Urinary bladder (tissue), 4 donors: Measurements from ENCODE around the gene LRRC10. TPM values are rescaled to one million over a fixed set of nuclear protein-coding genes. Genes with fewer than 3 reads are reported as not detected.

Source experiments
- DNase-seq: peaks from one replicate; pipeline ENCODE4 v3.0.0-alpha.2; 2015; ENCODE audit errors: extremely low spot score
- H3K27ac ChIP-seq: one replicate; pipeline ENCODE4 v1.5.1; 2013; ENCODE audit warnings: low read depth, mild to moderate bottlenecking, moderate library complexity
- H3K36me3 ChIP-seq: one replicate; pipeline ENCODE4 v1.6.1; 2013; ENCODE audit warnings: mild to moderate bottlenecking, moderate library complexity; ENCODE audit not compliant: insufficient read depth
- H3K4me1 ChIP-seq: one replicate; pipeline ENCODE4 v1.6.1; 2013; ENCODE audit warnings: mild to moderate bottlenecking, moderate library complexity; ENCODE audit not compliant: insufficient read depth
- H3K4me3 ChIP-seq: one replicate; pipeline ENCODE4 v1.5.1; 2013; ENCODE audit warnings: low read depth, low read length
- WGBS: extraction: QIAGEN DNeasy Blood & Tissue Kit; methylation state at CpG from one replicate; pipeline ENCODE4 v1.1.7; 2013; 5-methylcytosine and 5-hydroxymethylcytosine counted together
- polyA plus RNA-seq: library from polyadenylated mRNA; stranded (reverse); fragments of 200-250 nt; gene quantifications from one replicate; pipeline ENCODE4 v1.2.3, GENCODE V29; 2013
- total RNA-seq: library from RNA; depleted of rRNA; stranded (reverse); fragments of >200 nt; gene quantifications from one replicate; pipeline ENCODE4 v1.2.3, GENCODE V29; 2014
- donor health status: healthy with polysubstance abuse.
- donor health status: healthy.

Gene LRRC10
- total and polyA plus RNA-seq, 2 donors = not detected

DNA sequence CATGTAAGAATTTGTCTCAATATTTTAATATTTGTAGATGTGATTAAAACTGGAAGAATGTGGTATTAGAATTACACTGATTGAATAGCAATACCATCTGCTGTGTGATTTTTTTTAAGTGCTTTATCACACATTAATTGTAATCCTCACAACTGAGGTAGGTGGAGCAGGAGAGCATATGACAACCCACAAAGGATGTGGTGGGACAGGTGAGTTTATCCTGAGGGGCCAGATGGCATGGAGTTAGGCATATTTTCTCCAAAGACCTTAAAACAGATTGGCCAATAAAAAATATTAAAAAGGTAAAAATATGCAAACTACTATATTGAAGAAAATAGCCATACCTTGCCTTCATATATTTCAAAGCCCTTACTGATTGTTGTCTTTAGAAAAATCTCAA, 7.8 kb downstream of the LRRC10 start:
- DNase-seq = no peak
- Histone ChIP-seq H3K4me1 (no peaks in the 10 kb centered on the region), H3K36me3 (peaks cover 3% of the 10 kb centered on the region), H3K4me3 (no peak overlapping the region), H3K27ac (no peak overlapping the region)

DNA sequence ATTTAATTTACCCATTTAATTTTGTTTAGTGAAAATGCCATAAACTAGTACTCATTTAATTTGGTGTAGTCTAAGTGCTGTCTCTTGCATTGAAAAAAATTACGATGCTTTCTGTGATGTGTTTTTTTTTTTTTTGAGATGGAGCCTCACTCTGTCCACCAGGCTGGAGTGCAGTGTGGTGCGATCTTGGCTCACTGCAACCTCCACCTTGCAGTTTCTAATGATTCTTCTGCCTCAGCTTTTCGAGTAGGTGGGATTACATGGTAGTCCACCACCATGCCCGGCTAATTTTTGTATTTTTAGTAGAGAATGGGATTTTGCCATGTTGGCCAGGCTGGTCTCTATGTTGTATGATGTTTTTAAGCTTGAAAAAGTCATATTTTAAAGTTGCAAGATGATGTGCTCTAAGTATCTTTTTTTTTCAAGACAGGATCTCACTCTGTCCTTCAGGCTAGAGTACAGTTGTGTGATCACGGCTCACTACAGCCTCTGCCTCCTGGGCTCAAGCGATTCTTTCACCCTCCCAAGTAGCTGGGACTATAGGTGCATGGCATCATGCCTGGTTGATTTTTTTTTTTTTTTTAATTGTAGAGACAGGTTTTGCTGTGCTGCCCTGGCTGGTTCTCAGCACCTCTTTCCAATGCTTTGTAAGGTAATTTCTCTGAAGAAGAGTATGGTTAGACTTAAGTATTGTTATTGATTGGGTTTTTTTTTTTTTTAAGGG, 8.6 kb downstream of the LRRC10 start:
- Histone ChIP-seq H3K36me3 (peaks cover 4% of the 10 kb centered on the region), H3K4me1 (no peaks in the 10 kb centered on the region), H3K27ac (no peak overlapping the region), H3K4me3 (no peak overlapping the region)
- 90% methylated on average over 6 of the region's 6 CpGs for whole genome bisulfite sequencing
- DNase-seq = no peak

DNA sequence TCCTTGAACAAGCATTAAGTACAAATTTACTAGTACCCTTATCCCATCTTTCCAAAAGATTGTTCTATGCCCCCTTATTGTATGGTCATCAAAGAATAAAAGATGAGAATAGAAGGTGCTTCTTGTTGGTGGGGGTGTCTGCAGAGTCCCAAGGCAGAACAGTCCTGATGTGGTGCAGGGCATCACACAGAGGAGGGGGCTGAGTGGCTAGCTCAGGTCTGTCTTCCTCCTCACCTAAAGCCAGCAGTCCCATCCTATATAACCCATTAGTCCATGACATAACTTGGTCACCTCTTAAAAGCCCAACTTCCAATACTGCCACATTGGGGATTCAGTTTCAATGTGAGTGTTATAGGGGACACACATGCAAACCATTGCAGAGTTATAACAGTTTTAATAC, 9.9 kb downstream of the LRRC10 start:
- H3K4me1 ChIP-seq = no peaks in the 10 kb centered on the region
- peaks cover 5% of the 10 kb centered on the region for H3K36me3 ChIP-seq
- no peak overlapping the region for H3K27ac ChIP-seq
- no peak for DNase-seq
- no peak overlapping the region for H3K4me3 ChIP-seq

DNA sequence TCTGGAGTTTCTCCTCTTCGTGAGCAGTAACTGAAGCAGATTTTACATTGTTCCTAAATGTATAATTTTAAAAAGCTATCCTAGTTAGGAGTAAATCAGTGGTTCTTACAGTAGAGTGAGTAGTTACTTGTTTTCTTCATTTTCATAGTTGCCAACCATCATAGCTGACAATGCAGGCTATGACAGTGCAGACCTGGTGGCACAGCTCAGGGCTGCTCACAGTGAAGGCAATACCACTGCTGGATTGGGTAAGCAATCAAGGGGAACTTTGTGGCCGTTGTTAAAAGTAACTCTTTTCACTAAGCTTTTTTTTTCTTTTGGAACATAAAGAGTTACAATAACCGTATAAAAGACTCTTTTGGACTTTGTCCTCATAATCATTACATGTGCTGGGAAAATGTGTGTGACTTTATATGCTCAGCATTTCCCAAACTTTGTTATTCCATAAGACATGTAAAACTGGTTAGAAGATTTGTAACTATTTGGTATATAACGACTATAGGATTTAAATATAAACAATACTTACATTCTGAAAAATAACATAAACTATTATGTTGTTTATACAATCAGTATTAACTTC, 12.4 kb downstream of the LRRC10 start:
- 59% methylated on average over 4 of the region's 4 CpGs for WGBS
- no peak overlapping the region for H3K4me3 ChIP-seq
- no peak for DNase-seq
- no peak overlapping the region for H3K27ac ChIP-seq
- peaks cover 13% of the 10 kb centered on the region for H3K36me3 ChIP-seq
- H3K4me1 ChIP-seq = no peaks in the 10 kb centered on the region

DNA sequence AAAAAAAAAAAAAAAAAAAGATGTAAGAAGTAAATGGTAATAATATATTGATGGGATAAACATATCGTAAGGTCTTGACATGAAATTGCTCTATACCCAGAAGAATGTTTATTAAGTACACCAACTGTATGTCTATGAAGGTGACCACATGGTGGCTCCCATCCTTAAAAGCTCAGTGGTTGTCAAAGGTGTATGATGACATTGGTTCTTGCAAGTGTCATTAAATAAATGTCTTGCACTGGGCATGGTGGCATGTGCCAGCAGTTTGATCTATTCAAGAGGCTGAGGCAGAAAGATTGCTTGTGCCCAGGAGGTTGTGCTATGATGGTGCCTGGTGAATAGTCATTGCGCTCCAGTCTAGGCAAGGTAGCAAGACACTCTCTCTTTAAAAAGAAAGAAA, 15.0 kb downstream of the LRRC10 start:
- 97% methylated on average over 2 of the region's 2 CpGs for WGBS
- no peak overlapping the region for H3K4me3 ChIP-seq
- H3K36me3 ChIP-seq = peaks cover 17% of the 10 kb centered on the region
- no peak overlapping the region for H3K27ac ChIP-seq
- H3K4me1 ChIP-seq = no peaks in the 10 kb centered on the region
- no peak for DNase-seq

DNA sequence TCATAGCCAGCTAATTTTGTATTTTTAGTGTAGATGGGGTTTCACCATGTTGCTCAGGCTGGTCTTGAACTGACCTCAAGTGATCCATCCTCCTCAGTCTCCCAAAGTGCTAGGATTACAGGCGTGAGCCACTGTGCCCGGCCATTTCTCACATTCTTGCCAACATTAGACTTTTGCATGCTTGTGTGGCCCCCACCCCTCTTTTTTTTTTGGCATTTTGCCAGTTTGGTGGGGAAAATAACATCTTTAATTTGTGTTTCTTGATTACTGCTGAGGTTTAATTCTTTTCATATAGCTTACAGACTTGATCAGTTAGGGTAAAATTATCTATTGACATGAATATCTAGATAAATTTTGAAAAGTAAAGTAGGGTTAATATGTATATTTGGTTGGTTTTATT, 21.6 kb downstream of the LRRC10 start:
- H3K36me3 ChIP-seq = peaks cover 10% of the 10 kb centered on the region
- H3K4me3 ChIP-seq = no peak overlapping the region
- WGBS = 88% methylated on average over 2 of the region's 2 CpGs
- H3K27ac ChIP-seq = no peak overlapping the region
- DNase-seq = no peak
- H3K4me1 ChIP-seq = no peaks in the 10 kb centered on the region

DNA sequence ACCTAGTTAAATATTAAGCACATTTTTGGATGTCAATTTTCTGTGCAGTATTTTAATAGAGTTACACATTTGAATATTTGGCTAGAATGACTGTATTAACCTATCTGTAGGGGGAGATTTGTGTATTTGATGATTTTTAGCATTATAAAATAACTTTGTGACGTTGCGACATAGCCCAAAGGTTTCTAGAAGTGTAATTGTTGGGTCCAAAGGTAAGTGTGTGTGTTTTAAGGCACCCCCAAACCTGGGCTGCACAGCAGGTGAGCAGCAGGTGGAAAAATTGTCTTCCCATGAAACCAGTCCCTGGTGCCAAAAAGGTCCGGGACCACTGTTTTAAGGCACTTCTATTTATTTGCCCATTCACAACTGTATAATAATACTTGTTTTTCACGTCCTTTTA, 22.2 kb downstream of the LRRC10 start:
- no peaks in the 10 kb centered on the region for H3K4me1 ChIP-seq
- H3K27ac ChIP-seq = no peak overlapping the region
- peaks cover 10% of the 10 kb centered on the region for H3K36me3 ChIP-seq
- 91% methylated on average over 4 of the region's 4 CpGs for WGBS
- H3K4me3 ChIP-seq = no peak overlapping the region
- DNase-seq = no peak

DNA sequence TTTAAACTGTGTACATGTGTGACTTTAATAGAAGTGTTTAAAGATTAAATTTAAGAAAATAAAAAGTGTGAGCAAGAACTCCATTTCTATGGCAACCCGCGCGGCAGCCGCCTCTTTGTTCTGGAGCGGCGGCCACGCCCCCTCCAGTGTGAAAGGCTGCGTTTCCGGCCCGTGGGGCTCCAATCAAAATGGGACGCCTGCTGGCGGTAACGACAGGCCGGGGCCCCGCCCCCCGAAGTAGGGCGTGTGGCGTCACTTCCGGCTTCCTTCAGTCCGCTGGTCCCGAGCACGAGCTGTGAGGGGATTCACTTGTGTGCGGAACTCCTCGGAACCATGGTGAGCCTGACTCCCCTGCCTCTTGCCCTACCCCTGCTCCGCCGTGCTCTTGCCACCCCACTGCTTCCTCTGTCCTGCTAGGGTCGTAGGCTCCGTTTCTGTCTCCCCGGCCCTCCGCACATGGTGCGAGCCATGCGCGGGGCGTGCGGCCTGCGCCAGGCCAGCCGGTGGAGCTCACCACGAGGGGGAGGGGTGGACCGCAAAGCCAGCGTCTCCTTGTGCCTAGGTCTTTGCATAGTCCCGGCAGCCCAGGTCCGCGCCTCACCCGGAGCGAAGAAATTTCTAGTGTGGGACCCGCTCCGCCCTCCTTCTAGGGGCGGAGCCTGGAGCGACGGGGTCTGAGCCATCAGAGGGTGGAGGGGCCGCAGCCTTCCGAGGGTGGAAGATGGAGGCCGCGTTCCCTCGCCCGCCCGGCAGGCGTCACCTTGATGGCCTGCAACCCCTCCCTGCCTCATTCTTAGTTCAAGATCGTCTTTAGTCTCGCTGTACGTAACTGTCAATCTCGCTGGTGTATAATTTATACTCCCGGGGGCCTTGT, 25.3 kb downstream of the LRRC10 start, which contains the start of gene CCT2:
CCT2 (plus strand) TSS at position 271 of the 874 bp plus-strand sequence; CDS start at position 334, 63 bp downstream.
- peak within 1 kb of the TSS; percentile 38 for H3K27ac ChIP-seq
- under 1% methylated on average over 63 of the region's 63 CpGs for WGBS
- peak within 1 kb of the TSS; percentile 89 for H3K4me3 ChIP-seq
- DNase-seq = peak; percentile 90
- no peaks in the 10 kb centered on the region for H3K4me1 ChIP-seq
- peaks cover 3% of the 10 kb centered on the region for H3K36me3 ChIP-seq

DNA sequence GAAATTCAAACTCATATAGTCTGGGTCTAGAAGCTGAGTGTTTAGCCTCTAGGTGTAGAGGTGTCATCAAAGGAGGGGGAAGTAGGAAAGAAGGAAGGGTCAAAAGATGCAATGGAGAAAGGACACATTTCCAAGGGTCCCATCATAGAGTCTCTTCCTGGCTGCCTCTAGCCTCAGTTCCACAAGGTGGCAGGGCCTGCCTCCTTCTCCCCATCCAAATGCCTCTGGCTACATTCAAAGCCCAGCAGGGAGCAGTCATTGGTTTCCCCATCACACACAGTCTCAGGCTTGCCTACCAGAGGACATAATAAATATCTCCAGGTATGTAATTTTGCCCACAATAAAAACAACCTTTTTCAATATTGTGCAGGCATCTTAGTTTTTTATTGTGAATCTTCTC, 27.5 kb downstream of the LRRC10 start:
- Histone ChIP-seq H3K4me1 (no peaks in the 10 kb centered on the region), H3K36me3 (no peaks in the 10 kb centered on the region), H3K27ac (no peak overlapping the region), H3K4me3 (no peak overlapping the region)
- DNase-seq = no peak

DNA sequence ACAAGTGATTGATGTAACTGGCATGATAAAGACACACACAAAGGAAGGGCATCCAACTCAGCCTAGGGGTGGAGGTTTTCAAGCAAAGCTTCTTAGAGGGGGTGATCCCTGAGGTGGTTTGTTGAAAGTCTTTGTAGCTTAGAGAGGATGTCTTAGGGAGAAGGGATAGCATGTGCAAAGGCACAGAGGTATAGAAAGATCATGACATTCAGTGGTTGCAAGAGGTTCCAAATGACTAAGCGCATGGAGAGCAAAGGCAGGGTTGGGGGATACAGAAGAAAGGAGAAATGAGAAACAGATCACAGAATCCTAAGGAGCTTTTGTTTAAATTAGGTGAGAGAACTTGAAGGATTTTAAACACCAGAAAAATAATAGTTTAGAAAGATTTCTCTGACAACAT, 30.6 kb downstream of the LRRC10 start:
- Histone ChIP-seq H3K4me1 (no peaks in the 10 kb centered on the region), H3K4me3 (no peak overlapping the region), H3K27ac (no peak overlapping the region), H3K36me3 (no peaks in the 10 kb centered on the region)
- no peak for DNase-seq
- 98% methylated on average over 1 of the region's 1 CpG for WGBS

DNA sequence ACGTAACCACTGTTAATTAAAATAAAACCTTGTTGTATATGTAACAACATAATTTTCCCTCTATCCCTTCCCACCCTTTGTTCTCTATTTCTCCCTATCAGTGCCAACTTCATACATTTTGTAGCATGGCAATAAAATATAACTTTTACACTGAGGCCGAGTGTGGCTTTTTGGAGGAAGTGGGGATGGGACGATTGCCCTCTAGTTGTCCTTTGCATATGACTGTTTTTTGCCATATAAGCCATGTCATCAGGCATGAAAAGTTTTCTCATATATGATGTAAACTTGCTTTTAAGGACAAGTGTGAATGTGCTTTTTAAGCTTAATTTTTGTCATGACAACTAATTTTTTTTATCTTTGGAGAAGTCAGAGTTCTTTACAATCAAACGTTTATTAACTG, 31.7 kb downstream of the LRRC10 start:
- no peak for DNase-seq
- no peak overlapping the region for H3K27ac ChIP-seq
- H3K4me3 ChIP-seq = no peak overlapping the region
- WGBS = 79% methylated on average over 4 of the region's 4 CpGs
- H3K36me3 ChIP-seq = no peaks in the 10 kb centered on the region
- no peaks in the 10 kb centered on the region for H3K4me1 ChIP-seq

DNA sequence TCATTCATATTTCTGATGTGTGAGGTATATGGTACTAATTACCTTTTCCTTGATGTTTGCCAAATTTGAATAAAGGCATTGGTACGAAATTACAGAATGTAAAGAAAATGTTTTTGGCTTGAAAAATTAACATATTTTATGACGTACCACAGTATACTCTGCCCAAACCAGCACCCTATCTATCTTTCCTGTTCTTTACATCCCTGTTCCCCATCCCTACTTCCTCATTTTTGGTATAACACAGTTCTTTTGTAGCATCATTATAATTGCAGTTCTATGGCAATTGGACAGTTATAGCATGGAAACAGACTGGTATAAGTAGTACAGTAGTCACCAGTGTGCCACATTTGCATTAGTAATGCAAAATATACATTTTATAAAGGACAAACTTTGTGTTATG, 32.4 kb downstream of the LRRC10 start:
- no peak for DNase-seq
- WGBS = 85% methylated on average over 2 of the region's 2 CpGs
- Histone ChIP-seq H3K4me1 (no peaks in the 10 kb centered on the region), H3K4me3 (no peak overlapping the region), H3K36me3 (no peaks in the 10 kb centered on the region), H3K27ac (no peak overlapping the region)

DNA sequence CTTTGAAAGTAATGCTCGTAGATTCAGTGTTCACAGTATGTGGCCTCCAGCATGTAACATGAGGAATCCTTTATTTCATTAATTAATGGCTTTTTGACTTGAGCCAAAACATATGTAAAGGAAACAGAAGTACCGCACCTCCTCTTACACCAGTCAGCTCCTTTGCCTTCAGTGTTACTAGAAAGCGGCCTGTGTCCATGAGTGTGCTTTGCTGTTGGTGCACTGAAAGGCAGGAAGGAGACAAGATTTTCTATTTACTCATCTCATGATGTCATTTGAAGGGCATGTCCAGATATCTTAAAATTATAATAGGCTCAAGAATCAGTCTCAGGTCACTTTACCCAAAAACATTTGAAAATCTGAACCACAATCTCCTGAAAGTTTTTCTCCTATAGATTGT, 35.4 kb downstream of the LRRC10 start:
- H3K4me1 ChIP-seq = no peaks in the 10 kb centered on the region
- H3K27ac ChIP-seq = no peak overlapping the region
- H3K4me3 ChIP-seq = no peak overlapping the region
- WGBS = 95% methylated on average over 3 of the region's 3 CpGs
- DNase-seq = no peak
- peaks cover 6% of the 10 kb centered on the region for H3K36me3 ChIP-seq
